HEK293 (cell line): ENCODE results near the gene ARHGAP22.

Source experiments
- CTCF ChIA-PET: fragments of 350-600 bp; formaldehyde crosslinking; extraction: SDS; loops from one replicate; lab custom pipeline; 2021; ENCODE audit warnings: antibody characterized with exemption; lab: Yijun Ruan, JAX
- POLR2A ChIA-PET: fragments of 300-600 bp; formaldehyde crosslinking; extraction: SDS; loops from one replicate; lab custom pipeline; 2020; ENCODE audit warnings: antibody characterized with exemption, inconsistent platforms; lab: Yijun Ruan, JAX
- H3K27ac ChIP-seq: fragments of 200-500 bp; sonication (Bioruptor generic); 2 replicates; pipeline ENCODE4 v1.5.1; 2014; ENCODE audit warnings: low read depth, low read length, control low read depth, inconsistent platforms; ENCODE audit errors: extremely low read depth
- H3K36me3 ChIP-seq, 2 experiments: fragments of 200-500 bp in 1 of 2; sonication (Bioruptor generic) in 1 of 2; 1 replicate in 1 of 2; 2 replicates in 1 of 2; pipeline ENCODE4 v1.5.1; 2014 to 2017; ENCODE audit warnings: inconsistent platforms in 2 of 2, low read length in 2 of 2; ENCODE audit not compliant: control insufficient read depth in 2 of 2, insufficient read depth in 1 of 2
- H3K4me1 ChIP-seq: fragments of 200-500 bp; sonication (Bioruptor generic); 2 replicates; pipeline ENCODE4 v1.5.1; 2014; ENCODE audit warnings: mild to moderate bottlenecking, low read length, inconsistent platforms; ENCODE audit not compliant: control insufficient read depth, insufficient read depth
- H3K4me3 ChIP-seq: 2 replicates; pipeline ENCODE4 v1.5.1; 2011; ENCODE audit warnings: low read depth, mild to moderate bottlenecking, control low read depth, low read length, moderate library complexity
- H3K9me3 ChIP-seq: fragments of 200-500 bp; sonication (Bioruptor generic); 2 replicates; pipeline ENCODE4 v1.5.1; 2014; ENCODE audit warnings: low read depth, low read length, inconsistent platforms; ENCODE audit not compliant: control insufficient read depth, insufficient read depth
- IKZF3 ChIP-seq: fragments of 450-650 bp; IDR thresholded peaks from 2 replicates; pipeline ENCODE4 v1.5.0; 2018; ENCODE audit warnings: missing biosample characterization, mild to moderate bottlenecking, missing genetic modification characterization, moderate library complexity
- MEIS1 ChIP-seq: sonication (generic); formaldehyde crosslinking; IDR thresholded peaks from 2 replicates; pipeline ENCODE4 v1.8.1; 2022; ENCODE audit warnings: missing genetic modification reagents, mild to moderate bottlenecking, borderline replicate concordance
- PRDM4 ChIP-seq: fragments of 450-650 bp; formaldehyde crosslinking; IDR thresholded peaks from 2 replicates; pipeline ENCODE4 v1.5.1; 2017; ENCODE audit warnings: missing biosample characterization, missing genetic modification characterization
- REPIN1 ChIP-seq: fragments of 450-650 bp; formaldehyde crosslinking; IDR thresholded peaks from 2 replicates; pipeline ENCODE4 v1.5.1; 2017; ENCODE audit warnings: missing biosample characterization, missing genetic modification characterization, low read depth
- SP2 ChIP-seq: fragments of 450-650 bp; formaldehyde crosslinking; IDR thresholded peaks from 2 replicates; pipeline ENCODE4 v1.5.1; 2016; ENCODE audit warnings: missing biosample characterization, missing genetic modification characterization
- TSHZ1 ChIP-seq: fragments of 450-650 bp; formaldehyde crosslinking; IDR thresholded peaks from 2 replicates; pipeline ENCODE4 v1.5.1; 2016; ENCODE audit warnings: missing biosample characterization, missing genetic modification characterization, borderline replicate concordance
- WT1 ChIP-seq: fragments of 450-650 bp; formaldehyde crosslinking; IDR thresholded peaks from 2 replicates; pipeline ENCODE4 v1.5.1; 2016; ENCODE audit warnings: missing biosample characterization, missing genetic modification characterization
- ZBTB7A ChIP-seq: fragments of 450-650 bp; formaldehyde crosslinking; IDR thresholded peaks from 2 replicates; pipeline ENCODE4 v1.5.1; 2016; ENCODE audit warnings: low read depth, missing biosample characterization, missing genetic modification characterization
- ZFP3 ChIP-seq: fragments of 450-650 bp; formaldehyde crosslinking; IDR thresholded peaks from 2 replicates; pipeline ENCODE4 v1.5.1; 2016; ENCODE audit warnings: low read depth, missing biosample characterization, missing genetic modification characterization
- ZNF157 ChIP-seq: fragments of 450-650 bp; formaldehyde crosslinking; IDR thresholded peaks from 2 replicates; pipeline ENCODE4 v1.5.1; 2016; ENCODE audit warnings: missing biosample characterization, missing genetic modification characterization
- ZNF341 ChIP-seq: fragments of 450-650 bp; formaldehyde crosslinking; IDR thresholded peaks from 2 replicates; pipeline ENCODE4; 2016; ENCODE audit warnings: low read depth, missing biosample characterization, missing genetic modification characterization
- ZNF404 ChIP-seq: fragments of 450-650 bp; formaldehyde crosslinking; IDR thresholded peaks from 2 replicates; pipeline ENCODE4 v1.5.1; 2017; ENCODE audit warnings: missing biosample characterization, missing genetic modification characterization
- ZNF654 ChIP-seq: fragments of 450-650 bp; formaldehyde crosslinking; IDR thresholded peaks from 2 replicates; pipeline ENCODE4 v1.5.1; 2016; ENCODE audit warnings: low read depth, missing biosample characterization, missing genetic modification characterization
- ZNF658 ChIP-seq: fragments of 450-650 bp; formaldehyde crosslinking; IDR thresholded peaks from 2 replicates; pipeline ENCODE4; 2016; ENCODE audit warnings: missing biosample characterization, missing genetic modification characterization
- ZNF76 ChIP-seq: fragments of 450-650 bp; formaldehyde crosslinking; IDR thresholded peaks from 2 replicates; pipeline ENCODE4; 2016; ENCODE audit warnings: low read depth, missing biosample characterization, missing genetic modification characterization, borderline replicate concordance
- ZNF792 ChIP-seq: fragments of 450-650 bp; formaldehyde crosslinking; IDR thresholded peaks from 2 replicates; pipeline ENCODE4 v1.5.1; 2016; ENCODE audit warnings: missing biosample characterization, missing genetic modification characterization
- ZNF830 ChIP-seq: fragments of 450-650 bp; IDR thresholded peaks from 2 replicates; pipeline ENCODE4 v1.5.0; 2018; ENCODE audit warnings: missing biosample characterization, missing genetic modification characterization, low read depth, mild to moderate bottlenecking, moderate library complexity
- ZXDB ChIP-seq: fragments of 450-650 bp; formaldehyde crosslinking; IDR thresholded peaks from 2 replicates; pipeline ENCODE4 v1.5.1; 2016; ENCODE audit warnings: missing biosample characterization, missing genetic modification characterization
- TF ChIP-seq, protein P1 (sequence below): fragments of 450-650 bp; formaldehyde crosslinking; IDR thresholded peaks from 2 replicates; pipeline ENCODE4 v1.5.1; 2017; ENCODE audit warnings: missing biosample characterization, missing genetic modification characterization
- TF ChIP-seq, protein P2 (sequence below): fragments of 450-650 bp; formaldehyde crosslinking; IDR thresholded peaks from 2 replicates; pipeline ENCODE4 v1.5.1; 2016; ENCODE audit warnings: missing biosample characterization, missing genetic modification characterization, low read depth
- TF ChIP-seq, protein P3 (sequence below): fragments of 450-650 bp; formaldehyde crosslinking; IDR thresholded peaks from 2 replicates; pipeline ENCODE4 v1.5.1; 2016; ENCODE audit warnings: missing biosample characterization, missing genetic modification characterization, low read depth

ARHGAP22 gene

GRCh38 chr10:48450233-48450740 lies 154.6 kb downstream of the ARHGAP22 start (continued):
- TF ChIP-seq PRDM4 (tag by site-specific recombination) (no peak), ZXDB (tag by site-specific recombination) (no peak), MEIS1 (CRISPR knock-in tag) (no peak), ZBTB7A (no peak), ZNF341 (tag by site-specific recombination) (no peak), SP2 (tag by site-specific recombination) (no peak)
- TF ChIP-seq, protein P1, sequence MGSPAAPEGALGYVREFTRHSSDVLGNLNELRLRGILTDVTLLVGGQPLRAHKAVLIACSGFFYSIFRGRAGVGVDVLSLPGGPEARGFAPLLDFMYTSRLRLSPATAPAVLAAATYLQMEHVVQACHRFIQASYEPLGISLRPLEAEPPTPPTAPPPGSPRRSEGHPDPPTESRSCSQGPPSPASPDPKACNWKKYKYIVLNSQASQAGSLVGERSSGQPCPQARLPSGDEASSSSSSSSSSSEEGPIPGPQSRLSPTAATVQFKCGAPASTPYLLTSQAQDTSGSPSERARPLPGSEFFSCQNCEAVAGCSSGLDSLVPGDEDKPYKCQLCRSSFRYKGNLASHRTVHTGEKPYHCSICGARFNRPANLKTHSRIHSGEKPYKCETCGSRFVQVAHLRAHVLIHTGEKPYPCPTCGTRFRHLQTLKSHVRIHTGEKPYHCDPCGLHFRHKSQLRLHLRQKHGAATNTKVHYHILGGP (tag by site-specific recombination), result no peak
- TF ChIP-seq, protein P2, sequence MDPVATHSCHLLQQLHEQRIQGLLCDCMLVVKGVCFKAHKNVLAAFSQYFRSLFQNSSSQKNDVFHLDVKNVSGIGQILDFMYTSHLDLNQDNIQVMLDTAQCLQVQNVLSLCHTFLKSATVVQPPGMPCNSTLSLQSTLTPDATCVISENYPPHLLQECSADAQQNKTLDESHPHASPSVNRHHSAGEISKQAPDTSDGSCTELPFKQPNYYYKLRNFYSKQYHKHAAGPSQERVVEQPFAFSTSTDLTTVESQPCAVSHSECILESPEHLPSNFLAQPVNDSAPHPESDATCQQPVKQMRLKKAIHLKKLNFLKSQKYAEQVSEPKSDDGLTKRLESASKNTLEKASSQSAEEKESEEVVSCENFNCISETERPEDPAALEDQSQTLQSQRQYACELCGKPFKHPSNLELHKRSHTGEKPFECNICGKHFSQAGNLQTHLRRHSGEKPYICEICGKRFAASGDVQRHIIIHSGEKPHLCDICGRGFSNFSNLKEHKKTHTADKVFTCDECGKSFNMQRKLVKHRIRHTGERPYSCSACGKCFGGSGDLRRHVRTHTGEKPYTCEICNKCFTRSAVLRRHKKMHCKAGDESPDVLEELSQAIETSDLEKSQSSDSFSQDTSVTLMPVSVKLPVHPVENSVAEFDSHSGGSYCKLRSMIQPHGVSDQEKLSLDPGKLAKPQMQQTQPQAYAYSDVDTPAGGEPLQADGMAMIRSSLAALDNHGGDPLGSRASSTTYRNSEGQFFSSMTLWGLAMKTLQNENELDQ (tag by site-specific recombination), result no peak

DNA sequence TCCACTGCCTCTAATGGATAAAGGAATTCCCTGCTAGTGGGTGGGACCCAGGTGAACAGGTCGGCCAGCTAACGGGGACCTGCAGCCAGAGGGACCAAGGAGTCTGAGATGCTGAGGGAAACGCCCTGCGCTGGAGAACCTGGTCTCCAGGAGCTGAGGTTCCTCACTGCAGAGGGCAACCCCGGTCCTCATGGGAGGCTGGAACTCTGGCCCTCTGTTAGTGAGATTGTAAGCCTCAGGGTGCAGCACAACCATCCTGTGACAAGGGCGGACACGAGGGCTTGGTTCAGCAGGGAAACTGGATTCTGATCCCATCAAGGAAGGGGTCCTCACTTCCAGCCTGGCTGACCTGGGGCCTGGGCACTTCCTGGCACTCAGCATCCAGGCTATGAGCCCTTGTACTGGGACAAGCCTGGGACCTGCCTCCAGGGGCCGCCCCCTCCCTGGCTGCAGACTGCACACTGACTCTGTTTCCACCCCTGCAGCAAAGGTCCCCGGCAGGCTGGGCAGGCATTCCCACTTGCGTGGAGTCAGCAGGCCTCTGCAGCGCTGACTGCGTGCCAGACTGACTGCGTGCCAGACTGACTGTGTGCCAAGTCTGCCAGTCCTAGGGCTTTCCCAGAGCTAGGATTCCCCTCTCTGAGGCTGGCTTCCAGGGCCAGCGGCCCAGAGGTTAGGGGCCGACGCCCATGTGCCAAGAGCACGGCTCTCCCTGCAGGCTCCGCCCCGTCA lies 155.2 kb downstream of the ARHGAP22 start:
- POLR2A ChIA-PET, result no interaction called here
- H3K4me1 ChIP-seq, result no peaks in the 10 kb centered on the region
- no peak overlapping the region for H3K4me3 ChIP-seq
- H3K9me3 ChIP-seq, result no peaks in the 10 kb centered on the region
- CTCF ChIA-PET, result interaction anchor here (0.7 kb wide), 1 partner anchor 85 kb away, joined by 3 read pairs; no protein-coding TSS in a partner anchor
- H3K27ac ChIP-seq, result no peak overlapping the region
- TF ChIP-seq ZNF76 (tag by site-specific recombination) (no peak), ZFP3 (tag by site-specific recombination) (no peak), ZNF341 (tag by site-specific recombination) (no peak), ZNF157 (tag by site-specific recombination) (no peak), ZNF404 (tag by site-specific recombination) (no peak)
- TF ChIP-seq, protein P3, sequence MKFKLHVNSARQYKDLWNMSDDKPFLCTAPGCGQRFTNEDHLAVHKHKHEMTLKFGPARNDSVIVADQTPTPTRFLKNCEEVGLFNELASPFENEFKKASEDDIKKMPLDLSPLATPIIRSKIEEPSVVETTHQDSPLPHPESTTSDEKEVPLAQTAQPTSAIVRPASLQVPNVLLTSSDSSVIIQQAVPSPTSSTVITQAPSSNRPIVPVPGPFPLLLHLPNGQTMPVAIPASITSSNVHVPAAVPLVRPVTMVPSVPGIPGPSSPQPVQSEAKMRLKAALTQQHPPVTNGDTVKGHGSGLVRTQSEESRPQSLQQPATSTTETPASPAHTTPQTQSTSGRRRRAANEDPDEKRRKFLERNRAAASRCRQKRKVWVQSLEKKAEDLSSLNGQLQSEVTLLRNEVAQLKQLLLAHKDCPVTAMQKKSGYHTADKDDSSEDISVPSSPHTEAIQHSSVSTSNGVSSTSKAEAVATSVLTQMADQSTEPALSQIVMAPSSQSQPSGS, result no peak
- H3K36me3 ChIP-seq, result peaks cover 0 to 32% of the 10 kb centered on the region in 2 experiments; a peak in 1 of 3 replicates

DNA sequence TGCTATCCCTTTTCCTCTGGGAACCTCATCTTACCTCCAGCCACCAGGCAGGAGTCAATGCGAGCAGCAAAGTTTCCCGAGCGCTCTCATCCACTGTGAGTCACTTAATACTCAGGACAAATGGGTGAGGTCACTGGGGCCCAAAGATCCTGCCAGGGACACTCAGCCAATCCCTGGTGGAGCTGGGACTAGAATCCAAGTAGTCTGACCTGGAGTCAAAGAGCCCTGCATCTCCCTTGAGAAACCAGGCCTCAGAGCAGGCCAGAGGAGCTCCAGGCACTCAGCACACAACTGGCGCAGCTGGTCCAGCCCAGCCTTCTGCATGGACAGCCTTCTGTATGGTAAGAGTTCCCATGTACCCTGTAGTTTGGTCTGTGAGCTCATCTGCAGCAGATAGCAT lies 156.1 kb downstream of the ARHGAP22 start:
- no peaks in the 10 kb centered on the region for H3K9me3 ChIP-seq
- no peak overlapping the region for H3K4me3 ChIP-seq
- no peaks in the 10 kb centered on the region for H3K4me1 ChIP-seq
- peaks cover 0 to 32% of the 10 kb centered on the region in 2 experiments; a peak in 1 of 3 replicates for H3K36me3 ChIP-seq
- CTCF ChIA-PET, result interaction anchor here (0.6 to 0.7 kb wide), 2 partner anchors 84 to 1011 kb away, joined by 3 read pairs; no protein-coding TSS in a partner anchor
- POLR2A ChIA-PET, result no interaction called here
- H3K27ac ChIP-seq, result no peak overlapping the region
- no peak for TF ChIP-seq ZNF792 (tag by site-specific recombination)
- TF ChIP-seq WT1 (tag by site-specific recombination), result no peak
- no peak for TF ChIP-seq ZNF654 (tag by site-specific recombination)
- no peak for TF ChIP-seq ZBTB7A
- TF ChIP-seq TSHZ1 (tag by site-specific recombination), result no peak
- TF ChIP-seq REPIN1 (tag by site-specific recombination), result no peak
- TF ChIP-seq ZNF658, result no peak
- no peak for TF ChIP-seq ZNF404 (tag by site-specific recombination)
- TF ChIP-seq IKZF3, result no peak
- TF ChIP-seq ZNF830 (tag by site-specific recombination), result no peak
